Activated CD4-positive, alpha-beta T cell treated with anti-CD3 and anti-CD28 coated beads, Interleukin-2, Interleukin-4, amounts not matched to agents 100 ng/mL and 50 ng/mL, durations not matched to agents 16 hours and 8 hours (primary cell): Measurements from ENCODE around the gene C1orf35.

Experiments
- DNase-seq: peaks from one replicate; pipeline ENCODE4 v3.0.0-alpha.2; 2020; ENCODE audit warnings: low spot score

Gene C1orf35

DNA sequence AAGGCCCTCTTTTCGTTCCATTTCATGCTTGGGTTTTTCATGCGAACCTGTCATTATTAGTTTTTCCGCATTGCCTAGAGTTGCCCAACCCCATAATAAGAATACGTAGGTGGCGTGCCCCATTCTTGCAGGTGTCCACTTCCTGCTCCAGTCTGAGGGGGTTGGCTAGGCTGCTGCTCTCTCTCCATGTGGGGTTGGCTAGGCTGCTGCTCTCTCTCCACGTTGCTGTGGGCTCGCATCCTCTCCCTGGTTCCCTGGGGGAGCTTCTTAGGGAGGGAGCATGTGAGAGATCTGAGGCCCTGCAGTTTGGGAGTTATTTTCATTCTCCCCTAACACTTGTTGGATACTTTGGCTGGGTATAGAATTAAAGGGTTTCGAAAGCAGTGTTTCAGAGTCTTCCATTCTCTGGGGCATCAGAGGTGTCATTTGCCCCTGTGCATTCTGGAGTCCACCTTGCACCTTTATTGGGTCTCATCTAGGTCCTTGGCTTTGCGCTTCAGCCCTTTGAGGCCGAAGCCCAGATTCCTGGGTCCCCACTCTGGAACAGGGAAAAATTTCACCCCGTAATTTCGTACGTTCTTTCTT lies 8.6 kb downstream of the C1orf35 start:
- DNase-seq, result no peak

GRCh38 chr1:228093050-228093906 lies 9.8 kb downstream of the C1orf35 start:
- DNase-seq, result no peak

DNA sequence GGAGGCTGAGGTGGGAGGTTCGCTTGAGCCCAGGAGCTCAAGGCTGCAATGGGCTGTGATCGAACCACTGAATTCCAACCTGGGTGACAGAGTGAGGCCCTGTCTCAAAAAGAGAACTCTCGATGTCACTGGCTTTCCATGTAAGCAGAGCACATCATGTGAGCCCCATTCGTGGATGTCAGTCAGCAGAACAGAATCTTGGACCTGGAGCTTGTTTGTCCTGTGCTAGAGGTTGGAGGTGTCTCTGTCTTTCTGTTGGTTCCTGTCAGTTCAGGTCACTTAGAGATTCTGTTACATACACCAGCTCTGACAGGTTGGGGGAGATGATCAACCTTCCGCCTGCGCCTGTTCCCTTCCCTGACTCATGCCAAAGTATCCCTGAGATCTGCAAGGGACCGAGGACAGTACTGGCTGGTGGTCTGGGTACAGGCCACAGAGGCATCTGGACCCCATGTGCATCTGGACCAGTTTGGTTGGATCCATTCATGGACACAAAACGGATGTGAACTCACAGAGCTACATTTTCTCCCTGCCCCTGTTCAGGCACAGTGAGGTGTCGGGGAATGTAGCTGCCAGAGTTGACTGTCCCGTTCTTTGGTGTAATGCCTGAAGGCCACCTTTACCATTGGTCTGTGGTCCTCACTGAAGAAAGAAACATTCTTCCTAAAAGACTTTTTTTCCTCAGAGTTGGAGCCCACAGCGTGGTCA lies 10.6 kb downstream of the C1orf35 start:
- DNase-seq, result no peak

DNA sequence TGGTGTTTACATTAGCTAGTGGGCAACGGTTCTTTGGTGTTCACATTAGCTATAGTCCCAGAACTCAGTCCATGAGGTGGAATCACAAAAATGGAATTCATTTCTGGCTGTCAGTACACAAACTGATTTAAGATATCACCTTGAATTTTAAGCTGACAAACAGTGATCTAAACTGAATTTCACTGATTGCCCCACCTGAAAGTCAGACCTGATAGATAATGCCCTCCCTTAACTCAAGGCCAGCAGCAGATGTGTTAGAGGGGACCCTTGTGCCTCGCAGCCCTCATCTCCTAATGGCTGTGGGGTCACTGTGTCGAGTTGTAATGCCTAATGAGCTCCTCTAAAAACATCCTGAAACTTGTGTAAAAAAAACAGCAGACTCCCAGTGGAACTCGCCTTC lies 12.0 kb downstream of the C1orf35 start:
- DNase-seq, result no peak

DNA sequence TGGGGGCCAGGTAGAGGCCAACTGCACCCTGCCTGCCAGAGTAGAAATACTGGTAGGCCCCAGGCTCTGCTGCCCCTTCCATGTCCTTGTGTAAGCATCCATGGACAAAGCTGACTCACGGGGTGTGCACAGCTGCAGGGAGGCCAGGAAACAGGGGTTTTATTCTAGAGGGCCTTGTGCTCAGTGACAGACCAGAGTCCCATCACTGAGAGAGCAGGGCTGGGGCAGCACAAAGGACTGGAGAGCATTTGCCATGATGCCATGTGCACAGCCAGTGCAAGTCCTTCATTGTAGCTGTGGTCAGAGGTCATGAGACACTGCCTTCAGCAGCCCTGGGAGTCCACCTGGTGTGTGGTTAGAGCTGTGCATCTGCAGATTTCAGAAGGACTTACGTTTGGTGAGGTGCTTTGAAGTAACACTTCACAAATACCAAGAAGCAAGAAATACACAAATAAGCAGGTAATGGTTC lies 12.5 kb downstream of the C1orf35 start:
- no peak for DNase-seq

DNA sequence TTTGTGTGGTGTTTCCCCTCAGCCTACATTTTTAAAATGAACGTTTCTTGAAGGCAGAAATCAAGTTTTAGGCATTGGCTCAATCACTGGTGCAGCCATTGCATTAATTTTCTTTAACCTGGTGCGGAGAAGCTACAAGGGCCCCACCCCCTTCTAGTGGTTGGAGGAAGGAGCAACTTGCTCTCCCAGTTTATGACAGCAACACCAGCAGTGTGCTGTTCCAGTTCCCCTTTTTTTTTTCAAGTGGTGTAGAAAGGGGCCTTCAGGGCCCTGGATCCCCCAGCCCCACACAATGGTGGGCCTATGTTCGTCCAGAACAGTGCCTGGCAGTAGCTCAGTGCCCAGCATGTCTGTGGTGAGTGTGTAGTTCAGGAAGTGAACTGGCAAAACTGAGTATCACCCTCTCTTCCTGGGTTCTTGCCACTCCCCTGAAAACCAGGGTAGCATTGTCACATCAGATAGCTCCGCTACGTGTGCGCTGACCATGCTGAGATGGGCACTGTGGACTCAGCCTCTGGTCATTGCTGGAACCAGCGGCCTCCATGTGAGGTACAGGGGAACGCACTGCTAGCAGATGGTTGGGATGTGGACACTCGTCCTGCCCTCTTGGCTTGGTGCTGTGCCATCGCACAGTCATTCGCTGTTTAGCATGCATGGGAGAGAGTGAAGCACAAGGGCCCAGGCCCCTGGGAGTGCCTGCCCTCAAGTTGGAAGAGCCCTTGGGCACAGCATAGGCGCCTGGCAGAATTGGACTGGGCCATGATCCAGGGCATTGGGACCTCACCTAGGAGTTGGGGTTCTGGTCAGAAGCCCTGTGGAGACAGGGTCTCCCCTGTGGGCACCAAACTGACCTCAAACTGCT lies 13.4 kb downstream of the C1orf35 start:
- no peak for DNase-seq

DNA sequence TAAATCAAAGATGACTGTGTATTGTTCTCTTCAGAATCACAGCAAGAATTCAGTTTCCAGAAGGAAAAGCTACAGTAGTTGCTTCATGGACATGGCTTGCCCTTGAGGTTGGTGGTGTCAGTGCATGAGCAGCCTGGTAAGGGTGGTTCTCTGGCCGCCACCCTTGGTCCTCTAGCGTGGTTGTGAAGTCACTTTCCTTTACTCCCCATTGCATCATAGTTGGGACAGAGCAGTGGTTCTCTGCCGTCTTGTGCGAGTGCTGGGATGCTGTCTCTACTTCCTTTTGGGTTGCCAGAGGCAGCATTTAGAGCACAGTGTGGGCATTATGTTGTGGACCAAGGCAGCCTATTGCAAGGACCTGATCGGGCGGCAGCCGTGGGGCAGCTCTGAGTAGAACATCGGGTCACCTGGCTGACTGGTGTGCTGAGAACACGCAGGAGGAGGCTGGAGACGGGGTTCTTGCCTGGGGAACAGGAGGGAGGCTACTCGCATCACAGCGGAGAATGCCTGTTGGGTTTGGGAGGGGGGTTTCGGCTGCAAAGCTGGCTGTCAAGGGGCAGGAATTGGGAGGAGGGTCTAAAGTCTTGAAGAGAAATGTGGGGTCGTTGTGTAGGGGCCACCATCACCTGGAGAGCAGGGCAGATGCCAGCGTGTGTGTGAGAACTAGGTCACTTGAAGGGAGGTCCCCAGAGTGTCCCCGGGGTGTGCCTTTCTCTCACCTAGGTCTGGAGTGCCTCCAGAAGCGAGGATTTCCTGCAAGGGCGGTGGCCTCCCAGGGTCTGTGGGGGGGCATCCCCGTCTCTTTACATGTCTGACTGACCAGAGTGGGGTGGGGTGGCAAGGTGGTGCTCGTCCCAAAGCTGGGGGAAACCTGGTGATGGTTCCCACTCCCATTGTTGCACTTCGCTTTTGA lies 14.3 kb downstream of the C1orf35 start:
- no peak for DNase-seq

- DNase-seq, result no peak
Observed at GRCh38 chr1:228087771-228088251, 15.3 kb downstream of the C1orf35 start.

- DNase-seq, result no peak
Observed at GRCh38 chr1:228085287-228085951, 17.7 kb downstream of the C1orf35 start.

- DNase-seq, result no peak
Observed at GRCh38 chr1:228084797-228085196, 18.3 kb downstream of the C1orf35 start.

GRCh38 chr1:228084325-228084724 lies 18.8 kb downstream of the C1orf35 start:
- DNase-seq, result peak; percentile 67

GRCh38 chr1:228083871-228084278 lies 19.2 kb downstream of the C1orf35 start:
- no peak for DNase-seq

GRCh38 chr1:228082918-228083870 lies 19.9 kb downstream of the C1orf35 start:
- no peak for DNase-seq

DNA sequence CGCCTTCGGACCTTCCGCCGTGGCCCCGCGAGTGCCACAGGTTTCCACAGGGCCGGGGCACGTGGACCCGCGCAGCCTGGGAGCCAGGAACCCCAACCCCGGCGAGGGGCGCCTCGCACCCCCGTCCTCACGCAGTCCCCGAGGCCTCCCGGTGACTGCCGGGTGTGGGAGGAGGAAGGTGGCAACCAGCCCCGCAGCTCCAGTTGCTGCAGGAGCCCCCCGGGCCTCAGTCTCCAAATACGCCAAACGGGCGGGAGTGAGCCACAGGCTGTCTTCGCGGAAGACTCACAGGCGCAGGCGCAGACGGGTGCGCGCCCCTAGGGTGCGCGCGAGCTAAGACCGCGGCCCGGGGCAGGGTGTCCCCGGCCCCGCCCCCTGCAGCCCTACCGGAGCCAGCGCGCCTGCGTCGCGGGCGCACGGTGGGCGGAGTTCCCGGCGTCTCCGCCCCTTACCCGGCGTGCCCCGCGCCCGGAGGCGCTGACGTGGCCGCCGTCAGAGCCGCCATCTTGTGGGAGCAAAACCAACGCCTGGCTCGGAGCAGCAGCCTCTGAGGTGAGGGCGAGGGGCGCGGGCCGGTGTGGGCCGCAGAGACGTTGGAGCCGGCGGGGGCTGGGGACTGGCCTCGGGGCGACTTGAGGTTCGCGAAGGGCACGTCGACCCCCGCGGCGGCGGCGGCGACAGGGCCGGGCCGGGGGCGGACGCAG lies 20.8 kb downstream of the C1orf35 start, which contains the start of gene ARF1:
ARF1 (plus strand) TSS at position 495 of the 704 bp plus-strand sequence. CDS start 14,407 bp downstream, outside the sequence.
- DNase-seq, result peak; percentile 93

DNA sequence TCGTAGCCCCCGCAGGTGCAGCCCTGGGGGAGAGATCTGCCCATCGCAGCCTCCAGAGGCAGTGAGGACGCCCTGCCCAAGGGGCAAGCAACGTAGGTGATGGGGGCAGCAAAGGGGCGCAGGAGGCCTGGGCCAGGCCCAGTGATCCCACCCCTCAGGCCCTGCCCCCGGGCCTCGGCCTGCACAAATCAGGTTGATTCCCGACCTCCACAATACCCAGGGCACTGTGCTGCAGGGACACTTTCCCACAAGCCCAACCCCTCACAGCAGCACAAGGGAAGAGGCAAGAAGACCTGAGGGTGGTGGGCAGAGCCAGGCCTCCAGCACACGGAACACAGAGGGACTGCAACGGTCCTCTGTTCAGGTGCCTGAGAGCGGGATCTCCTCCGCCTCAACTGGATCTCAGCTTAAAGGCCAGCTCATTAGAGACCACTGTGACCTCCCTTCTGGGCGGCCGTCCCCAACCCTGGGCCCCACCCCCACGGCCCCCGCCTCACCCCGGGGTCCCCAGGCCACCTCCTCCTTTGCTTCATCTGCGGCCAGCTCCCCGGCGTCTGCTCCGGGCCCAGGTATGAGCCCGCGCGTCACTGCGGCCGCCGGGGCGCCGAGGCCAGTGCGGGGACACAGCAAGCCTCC lies 21.4 kb downstream of the C1orf35 start:
- no peak for DNase-seq

- DNase-seq, result no peak
Observed at GRCh38 chr1:228081144-228081543, 22.0 kb downstream of the C1orf35 start.

DNA sequence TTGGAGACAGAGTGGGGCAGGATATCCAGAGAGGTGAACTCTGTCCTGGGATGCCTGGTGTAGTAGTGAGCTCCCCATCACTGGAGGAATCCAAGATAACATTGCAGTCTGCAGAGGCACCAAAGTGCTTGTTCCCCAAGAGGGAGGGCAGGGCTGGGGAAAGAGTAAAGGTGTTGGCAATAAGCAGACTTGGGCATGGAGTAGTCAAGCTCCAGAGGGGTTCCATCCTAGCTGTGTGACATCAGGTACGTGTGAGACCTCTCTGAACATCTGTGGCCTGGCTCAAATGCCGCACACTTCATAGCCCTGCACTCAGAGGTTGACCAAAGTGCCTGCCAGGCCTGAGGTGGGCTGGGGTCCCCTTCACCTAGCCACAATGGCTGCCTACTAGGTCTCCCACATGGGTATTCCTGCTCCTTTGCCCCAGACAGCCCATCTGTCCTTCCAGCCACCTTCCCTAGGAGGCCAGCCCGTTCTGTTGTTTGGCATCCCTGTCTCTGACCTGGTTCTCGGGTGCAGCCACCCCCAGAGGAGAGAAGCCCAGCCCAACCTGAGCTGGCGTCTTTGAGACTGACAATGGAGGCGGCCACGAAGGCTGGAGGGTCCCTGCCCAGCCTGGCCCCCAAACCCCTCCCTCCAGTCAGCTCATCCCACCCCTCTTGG lies 23.4 kb downstream of the C1orf35 start:
- no peak for DNase-seq
